Measurements from ENCODE around the gene PLEKHA1.

The PLEKHA1 gene

DNA sequence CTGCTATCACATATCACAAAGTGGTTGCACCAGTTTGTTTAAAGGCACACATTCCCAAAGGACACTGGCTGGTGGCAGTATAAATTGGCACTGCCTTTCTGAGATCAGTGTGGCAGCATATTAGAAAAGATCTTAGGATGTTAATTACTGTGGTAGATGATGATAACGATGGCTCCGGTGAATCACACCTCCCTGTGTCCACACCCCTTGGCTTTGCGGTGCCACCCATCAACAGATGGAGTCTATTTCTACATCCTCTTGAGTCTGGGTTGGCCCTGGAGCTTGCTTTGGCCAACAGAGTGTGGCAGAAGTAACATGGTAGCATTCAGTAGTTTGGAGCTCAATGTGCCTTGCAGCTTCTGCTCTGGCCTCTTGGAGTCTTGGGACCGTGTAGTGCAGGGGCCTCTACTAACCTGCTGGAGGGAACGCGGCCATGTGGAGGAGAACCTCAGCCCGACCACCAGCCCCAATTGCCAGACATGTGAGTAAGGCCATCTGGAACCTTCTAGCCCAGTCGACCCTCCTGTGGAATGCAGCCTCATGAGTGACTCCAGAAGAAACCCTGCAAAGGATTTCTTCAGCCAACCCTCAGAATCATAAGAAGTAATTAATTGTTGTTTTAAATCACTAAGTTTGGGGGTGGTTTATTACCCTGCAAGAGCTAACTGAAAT, 27.2 kb upstream of the PLEKHA1 start:
- no peak for DNase-seq

DNA sequence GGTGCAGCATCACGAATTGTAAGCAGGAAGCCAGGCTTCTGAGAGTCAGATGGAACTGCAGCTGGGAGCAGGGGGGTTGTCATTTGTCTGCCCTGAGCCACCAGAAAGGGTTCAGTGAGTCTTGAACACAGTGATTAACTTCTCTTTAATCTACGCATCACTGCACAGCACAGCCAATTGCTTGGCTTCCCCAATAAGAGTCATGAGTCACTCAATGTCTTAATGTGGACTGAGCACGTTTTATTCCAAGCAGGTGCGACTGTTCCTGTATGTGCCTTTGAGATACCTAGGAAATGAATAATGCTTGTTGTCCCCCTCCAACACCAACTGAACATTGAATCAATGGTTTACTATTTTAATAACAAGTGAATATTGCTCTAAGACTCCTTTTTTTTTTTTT, 26.0 kb upstream of the PLEKHA1 start:
- DNase-seq: no peak

DNA sequence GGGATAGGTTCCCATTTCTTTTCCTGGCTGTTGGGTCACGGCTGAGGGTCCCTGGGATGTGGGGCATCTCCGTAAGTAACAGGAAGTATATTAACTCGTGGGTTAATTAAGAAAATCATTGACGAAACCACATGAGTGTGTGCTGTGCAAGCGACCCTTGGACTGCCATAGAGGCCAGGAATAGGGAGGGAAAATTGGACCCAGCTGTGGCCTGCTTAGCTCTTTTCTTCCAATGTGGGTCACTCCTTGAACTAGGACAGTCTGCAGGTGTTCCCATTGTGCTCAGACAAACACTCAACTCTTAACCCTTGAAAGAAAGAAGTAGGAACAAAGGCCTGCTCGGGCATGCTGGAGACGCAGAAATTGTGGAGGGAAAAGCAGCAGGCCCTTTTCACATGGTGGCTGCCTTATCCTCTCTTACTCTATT, 25.6 kb upstream of the PLEKHA1 start:
- DNase-seq: no peak

DNA sequence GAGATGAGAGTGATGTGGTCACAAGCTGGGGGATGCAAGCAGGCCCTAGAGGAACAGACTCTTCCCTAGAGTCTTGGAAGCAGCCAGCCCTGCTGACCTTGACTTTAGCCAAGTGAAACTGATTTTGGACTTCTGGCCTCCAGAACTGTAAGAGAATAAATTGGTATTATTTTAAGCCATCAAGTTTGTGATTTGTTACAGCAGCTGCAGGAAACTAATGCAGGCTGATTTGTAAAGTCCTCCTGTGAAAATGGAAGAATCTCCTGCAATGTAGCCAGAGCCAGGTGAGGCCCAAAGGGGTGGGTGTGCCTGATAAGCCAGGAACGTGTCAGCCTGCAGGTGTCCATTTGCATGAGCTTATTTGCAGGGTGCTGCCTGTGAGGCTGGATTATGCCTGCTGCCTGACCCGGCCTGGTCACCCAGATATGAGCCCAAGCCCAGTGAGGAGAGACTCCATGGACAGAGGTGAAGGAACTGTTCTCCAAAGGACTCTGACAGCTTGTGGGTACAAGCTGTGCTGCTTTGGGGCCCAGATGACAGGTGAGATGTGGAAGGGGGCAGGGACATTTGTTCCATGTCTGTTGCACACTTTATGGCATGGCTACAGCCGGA, 24.6 kb upstream of the PLEKHA1 start:
- DNase-seq: no peak

DNA sequence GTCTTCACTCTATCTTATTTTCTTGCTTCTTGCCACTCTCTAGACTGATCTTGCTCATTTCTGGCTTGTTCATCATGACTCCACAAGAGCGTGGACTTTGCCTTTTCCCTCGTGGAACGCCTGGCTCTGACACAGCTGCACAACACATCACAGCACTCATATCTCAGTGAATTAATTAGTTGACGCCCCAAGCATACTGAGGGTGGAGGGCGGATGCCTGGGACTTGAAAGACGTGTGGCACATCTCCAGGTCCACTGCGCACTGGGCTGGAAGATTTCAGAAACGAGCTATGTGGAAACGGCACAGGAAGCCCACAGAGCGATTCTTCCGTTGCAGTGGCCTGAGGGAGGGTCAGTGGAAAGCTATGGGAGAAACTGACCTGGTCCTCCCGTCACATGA, 23.6 kb upstream of the PLEKHA1 start:
- no peak for DNase-seq

DNA sequence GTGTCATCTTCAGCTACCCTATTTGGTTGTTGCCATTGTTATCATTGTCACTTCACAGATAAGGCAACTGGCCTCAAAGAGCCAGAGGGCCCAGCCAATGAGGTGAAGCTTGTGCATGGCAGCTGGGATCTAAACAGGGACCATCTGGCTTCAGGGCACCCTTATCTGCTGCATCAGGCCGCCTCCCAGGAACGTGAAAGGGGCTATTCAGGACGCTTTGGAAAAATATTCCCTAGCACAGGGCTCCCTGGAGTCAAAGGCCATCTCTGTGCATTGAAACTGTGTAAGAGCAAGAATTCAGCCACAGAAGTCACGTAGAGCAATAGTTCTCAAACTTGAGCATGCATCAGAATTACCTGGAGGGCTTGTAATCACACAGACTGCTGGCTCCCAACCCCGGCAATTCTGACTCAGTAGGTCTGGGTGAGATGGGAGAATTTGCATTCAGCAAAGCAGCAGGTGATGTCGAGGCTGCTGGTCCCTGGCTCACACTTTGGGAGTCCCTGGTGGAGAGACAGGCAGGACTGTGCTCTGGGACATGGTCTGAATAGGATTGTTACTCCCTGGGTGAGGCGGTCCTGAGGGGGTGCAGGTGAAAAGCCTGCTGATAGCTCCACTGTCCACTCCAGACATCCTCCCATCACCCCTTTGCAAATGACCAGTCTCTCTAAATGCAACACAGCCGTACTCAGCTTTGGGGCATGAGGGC, 21.5 kb upstream of the PLEKHA1 start:
- no peak for DNase-seq

DNA sequence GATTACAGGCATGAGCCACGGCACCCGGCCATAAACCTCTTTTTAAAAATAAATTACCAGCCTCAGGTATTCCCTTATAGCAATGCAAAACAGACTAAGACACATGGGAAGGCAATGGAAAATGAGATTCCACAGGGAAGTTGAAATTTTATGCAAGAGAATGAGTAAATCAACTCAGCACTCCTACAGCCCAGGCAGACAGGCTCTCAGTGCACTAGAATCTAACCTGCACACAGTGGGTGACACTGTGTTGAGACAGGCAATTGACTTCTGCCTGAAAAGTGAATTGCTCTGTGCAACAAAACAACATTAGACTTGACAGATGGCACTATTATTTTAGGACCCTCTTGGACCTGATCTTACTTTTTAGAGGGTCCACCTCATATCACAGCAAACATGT, 20.1 kb upstream of the PLEKHA1 start:
- no peak for DNase-seq

DNA sequence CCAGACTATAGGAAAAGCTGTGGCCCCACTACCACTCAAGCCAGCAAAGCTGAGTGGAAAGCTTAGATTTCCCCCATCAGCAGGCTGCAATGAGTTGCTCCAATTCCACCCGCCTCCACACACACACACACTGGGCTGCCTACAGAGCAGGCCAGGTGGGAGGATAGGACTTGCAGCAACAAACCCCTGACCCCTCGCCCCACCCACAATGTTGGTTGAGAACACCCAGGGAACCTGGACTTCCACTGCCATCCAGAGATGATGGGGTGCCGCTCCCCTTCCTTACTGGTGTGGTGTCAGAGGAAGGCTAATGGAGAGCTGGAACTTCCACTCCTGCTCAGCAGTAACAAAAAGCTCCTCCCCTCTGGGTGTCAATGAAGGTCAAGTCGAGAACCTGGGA, 16.8 kb upstream of the PLEKHA1 start:
- no peak for DNase-seq

DNA sequence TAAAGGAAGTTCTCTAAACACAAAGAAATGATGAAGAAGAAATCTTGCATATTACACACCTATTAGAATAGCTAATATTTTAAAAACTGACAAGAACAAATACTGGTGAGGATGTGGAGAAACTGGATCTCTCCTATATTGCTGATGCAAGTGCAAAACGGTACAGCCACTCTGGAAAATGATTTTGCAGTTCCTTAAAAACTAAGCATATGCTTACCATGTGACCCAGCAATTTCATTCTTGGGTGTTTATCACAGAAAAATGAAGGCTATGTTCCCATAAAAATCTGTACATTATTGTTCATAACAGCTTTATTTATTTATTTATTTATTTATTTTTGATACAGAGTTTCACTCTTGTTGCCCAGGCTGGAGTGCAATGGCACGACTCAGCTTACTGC, 14.9 kb upstream of the PLEKHA1 start:
- DNase-seq: no peak

DNA sequence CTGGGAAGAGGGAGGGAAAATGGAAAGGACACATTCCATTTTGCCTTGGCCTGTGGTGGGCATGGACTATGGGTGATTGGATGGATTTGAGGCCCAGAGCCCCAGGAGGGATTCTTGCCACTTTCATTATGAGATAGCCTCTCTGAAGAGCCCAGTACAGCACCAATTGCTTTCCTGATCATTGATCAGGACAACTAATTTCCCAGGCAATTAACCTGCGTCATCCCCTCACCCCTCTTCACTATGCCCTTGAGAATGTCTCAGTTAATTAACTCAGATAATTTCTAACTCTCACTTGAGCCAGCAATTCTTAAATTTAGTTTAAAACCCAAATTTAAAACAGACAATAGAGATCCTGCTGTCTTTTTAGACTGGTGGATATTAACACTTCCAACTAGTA, 13.5 kb upstream of the PLEKHA1 start:
- DNase-seq: no peak

DNA sequence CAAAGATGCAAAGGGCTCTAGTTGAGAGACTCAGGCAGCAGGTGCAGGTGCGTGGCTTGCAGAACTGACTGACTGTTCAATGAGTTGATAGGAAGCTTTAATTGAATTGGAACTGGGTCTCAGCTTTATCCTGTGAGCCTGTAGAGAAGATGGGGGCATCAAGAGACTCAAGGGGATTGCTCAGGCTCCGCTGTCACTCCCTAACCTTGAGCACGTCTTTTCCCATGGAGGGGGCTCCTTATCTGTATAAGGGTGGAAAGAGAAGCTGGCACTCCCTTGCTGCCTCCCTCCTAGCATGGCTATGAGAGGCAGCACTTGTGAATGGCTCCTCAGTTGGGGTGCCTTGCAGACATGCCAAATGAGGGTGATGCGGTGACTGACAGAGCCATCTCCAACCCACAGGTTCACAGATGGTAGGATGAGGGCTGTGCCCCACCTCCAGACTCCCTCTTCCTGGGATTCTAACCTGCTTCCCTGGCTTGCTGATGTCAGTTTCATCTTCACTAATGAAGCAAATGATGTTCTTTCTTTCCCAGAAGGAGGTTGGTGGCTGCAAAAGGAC, 12.4 kb upstream of the PLEKHA1 start:
- DNase-seq: no peak

DNA sequence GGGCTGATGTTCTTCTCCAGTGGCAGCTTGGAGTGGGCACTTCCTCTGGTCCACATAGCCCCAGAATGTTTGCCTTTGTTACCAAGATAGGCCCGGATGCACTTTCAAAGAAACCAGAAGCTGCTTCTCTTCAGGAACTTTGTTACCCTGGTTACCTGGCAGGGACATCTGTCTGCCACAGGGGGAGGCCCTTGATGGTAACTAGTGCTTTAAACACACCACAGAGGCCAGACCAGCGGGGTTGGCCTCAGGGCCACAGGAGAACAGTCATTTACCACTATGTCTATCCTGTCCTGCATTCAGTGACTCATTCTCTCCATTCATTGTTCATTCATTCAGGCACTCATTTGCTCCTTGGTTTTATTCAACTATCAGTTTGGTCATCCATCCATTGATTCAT, 11.9 kb upstream of the PLEKHA1 start:
- DNase-seq: no peak

DNA sequence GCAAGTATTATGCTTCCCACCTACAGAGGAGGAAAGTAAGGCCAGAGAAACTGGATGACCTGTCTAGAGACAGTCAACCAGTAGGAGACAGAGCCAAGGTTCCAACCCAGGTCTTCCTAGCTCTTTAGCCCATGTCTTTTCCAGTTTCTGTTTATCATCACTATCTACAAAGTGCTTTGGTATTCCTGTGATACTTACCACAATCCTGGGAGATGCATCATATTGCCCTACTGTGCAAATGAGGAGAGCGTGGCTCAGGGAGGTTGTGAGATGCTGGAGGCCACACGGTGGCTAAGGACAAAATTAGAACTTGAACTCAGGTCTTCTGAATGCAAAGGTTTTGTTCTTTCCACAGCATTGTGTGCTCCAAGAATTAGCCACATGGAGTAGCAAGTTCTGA, 11.2 kb upstream of the PLEKHA1 start:
- no peak for DNase-seq

DNA sequence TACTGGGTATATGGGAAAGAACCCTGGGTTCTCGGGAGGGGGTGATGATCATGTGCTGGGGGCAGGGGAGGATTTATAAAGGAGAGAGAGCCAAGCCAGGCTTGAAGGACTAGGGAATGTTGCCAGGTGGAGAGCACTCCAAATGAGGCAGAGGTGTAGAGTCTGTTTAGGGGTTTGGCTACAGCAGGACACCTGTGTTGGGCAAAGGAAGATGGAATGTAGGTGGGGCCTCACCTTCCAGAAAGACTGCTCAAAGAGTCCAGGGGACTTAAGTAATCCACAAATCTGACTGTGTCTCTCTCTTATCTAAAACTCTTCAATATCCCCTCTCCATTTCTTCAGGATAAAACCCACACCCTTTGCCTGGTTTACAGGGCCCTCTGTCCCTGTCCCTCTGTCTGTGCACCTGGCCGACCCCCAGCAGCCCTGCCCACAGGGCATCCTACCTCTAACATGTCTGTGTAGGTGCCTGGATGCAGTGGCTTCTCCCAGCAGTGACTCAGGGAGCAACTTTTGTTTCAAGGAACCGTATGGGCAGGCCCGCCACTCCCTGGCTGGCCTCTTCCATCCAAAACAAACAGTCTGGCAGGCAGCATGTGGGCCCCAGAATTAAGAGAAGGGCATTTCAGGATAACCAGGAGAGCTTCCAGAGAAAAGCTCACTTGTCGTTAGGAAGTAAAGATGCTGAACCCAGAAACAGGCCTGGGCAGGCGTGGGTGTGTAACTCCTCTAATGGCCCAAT, 10.6 kb upstream of the PLEKHA1 start:
- no peak for DNase-seq

DNA sequence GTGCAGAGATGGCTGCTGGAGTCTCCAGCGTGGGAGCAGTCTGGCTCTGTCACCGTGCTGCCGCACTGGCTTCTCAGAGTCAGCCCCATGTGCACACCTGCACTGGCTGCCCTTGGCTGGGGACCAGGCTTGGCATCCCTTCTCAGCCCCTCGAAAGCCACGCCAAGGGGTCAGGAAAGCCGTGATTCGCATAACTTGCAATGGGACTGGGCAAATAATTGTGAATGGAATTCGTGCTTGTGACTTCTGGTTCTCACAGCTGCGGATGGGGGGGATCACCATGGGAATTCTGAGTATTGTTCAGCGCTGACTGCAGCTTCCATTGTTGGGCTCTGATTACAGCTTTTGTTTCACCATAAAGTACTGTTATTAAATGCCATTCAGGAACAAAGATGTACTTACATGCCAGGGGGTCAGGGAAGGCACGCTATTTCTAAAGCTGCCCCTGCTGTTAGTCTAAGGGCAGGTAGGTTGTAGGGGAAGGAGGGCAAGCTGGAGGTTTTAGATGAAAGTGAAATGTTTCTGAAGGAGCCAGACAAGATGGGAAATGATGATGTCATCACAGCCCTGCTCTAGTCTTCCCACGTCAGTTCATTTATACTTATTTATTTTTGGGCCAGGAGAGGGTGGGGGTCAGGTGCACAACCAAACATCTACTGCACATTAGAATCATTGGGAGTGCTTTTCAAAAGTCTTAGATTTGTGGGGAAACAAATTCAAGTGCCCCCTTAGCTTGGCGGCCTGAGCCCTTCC, 5.8 kb upstream of the PLEKHA1 start:
- DNase-seq: no peak

DNA sequence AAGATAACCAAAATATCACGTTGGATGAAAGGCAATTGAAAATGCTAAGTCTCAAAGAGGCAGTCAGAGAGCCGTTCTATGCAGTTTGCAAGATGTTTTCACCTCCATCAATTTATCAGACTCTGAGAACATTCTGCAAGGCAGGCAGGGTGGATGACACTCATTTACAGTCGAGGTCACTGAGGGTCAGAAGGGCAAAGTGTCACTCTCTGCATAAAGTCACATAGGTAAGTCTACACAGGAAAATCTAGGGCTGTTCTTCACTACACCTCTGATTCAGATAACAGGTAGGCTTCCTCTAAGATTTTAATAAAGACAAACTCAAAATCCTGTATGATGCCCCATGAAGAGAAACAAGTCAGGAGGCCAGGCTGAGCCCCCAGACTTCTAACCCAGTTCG, 1.4 kb upstream of the PLEKHA1 start:
- DNase-seq: no peak

DNA sequence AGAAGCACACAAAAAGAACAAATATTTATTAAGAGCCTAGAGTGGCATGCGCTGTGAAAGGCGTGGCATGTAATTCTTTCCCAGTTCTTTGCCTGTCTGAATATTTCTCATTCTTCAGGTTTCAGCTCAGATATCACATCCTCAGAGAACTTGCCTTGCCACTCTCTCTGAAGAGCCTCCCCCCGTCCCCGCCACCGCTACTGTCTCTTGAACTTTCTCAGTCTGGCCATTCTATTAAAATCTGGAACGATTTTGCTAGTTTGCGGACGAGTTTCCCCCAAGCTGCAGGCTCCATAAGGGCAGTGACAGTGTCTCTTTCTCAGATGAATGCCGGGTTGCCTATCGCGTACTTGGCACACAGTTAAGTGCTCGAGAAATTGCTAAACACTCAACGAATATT, 787 bp upstream of the PLEKHA1 start:
- DNase-seq: no peak

DNA sequence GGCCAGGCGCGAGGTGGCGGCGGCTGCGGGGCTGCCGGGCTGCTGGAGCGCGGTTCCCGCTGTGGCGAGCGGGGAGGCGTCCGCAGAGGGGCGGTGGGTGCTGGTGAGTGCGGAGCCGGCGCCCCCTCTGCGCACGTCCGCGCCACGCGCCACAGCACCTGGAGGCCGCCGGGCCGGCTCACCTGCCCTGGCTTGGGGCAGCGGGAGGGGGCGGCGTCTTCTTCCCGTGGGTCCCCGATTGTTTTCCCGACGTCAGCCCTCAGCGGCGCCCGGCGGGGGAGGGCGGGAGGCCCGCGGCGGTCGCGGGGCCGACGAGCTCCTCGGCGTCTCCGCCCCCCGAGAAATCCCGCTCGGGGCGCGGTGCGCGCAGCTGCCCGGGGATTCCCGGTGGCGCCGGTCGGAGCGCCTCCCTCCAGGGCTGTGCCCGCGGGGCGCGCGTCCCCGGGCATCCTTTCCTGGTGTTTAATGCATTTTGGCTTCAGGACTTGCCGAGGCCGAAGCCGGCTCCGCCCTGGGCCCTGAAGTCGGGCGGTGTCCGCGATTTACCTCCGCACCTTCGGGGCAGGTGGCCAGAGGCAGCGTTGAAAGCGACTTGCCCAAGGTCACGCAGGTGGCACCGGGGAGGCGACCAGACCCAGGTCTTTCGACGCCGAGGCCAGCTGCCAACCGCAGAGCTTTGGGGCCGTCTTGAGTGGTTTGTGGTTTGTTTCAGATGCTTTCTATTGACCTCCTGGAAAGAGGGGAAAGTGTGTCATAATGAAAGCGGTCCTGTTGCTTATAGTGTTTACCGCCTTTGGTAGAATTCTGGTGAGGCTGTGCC, 561 bp downstream of the PLEKHA1 start:
- DNase-seq: peak; percentile 46 to 50

DNA sequence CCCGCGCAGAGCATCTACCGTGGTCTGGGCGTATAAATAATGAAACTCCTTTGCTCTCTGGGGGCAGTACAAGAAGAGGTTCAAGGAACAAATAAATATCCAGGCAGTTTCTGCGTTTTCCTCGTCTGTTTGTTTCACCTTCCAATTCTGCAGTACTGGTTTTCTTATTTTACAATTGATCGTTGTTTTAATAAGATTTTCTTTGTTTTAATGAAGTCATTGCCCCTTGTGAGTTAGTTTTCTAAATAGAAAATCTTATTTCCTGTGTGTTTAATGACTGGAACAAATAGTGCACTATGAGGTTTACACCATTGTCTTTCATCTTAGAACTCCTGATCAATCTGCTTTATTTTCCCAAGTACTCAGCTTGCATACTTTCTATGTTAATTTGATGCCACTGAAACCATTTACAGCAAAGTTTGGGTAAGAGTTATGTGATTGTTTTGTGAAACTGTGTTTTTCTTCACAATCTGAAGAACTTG, 1.2 kb downstream of the PLEKHA1 start:
- no peak for DNase-seq

DNA sequence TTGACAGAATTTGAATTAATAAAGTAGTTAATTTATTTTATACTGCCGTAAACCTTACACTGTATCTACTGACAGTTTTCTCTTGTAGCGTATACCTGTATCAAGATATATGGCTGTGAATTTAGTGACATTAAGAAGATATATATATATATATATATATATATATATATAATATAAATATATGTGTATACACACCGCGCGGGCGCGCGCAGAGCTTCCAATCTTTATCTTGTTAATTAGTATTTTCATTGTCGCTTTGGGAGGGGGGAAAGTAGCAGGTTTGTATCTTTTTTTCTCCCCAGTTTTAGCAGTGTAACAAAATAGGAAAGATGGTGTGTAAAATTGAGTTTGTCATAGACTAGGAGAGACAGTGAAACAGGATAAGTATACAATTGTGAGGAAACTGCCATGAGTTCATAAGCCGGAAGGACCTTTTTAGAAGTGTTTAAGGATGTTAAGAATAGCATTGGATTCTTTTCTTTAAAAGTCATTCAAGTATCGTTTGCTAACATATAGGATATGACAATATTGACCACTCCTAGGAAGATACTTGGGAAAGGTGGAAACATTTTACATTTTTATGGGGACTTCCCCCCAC, 2.0 kb downstream of the PLEKHA1 start:
- no peak for DNase-seq

DNA sequence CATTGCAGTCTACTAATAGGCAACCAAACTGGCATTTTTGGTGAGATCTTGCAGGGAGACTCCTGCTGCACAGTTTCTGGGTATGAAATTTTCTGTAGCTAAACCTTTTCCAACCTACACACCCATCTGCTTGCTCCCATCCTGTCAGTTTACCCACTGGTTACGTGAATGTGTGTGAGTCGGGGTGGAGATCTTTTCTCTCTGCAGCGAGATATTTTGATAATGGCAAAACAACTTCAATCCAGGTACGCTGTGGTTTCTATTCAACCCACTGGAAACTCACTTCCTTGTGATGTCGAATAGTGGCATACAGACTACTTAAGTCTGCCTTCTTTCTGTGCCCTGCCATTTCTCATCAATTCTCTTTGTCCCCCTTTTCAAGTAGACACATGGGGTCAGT, 4.5 kb downstream of the PLEKHA1 start:
- no peak for DNase-seq
